GM21447 (cell line): ENCODE measurements around the gene TMEM178B.

Experiments used
- ATAC-seq: cut with Tn5 transposase; IDR thresholded peaks from one replicate; pipeline ENCODE4 v1.9.1; 2021; ENCODE audit not compliant: unreplicated experiment

TMEM178B gene

DNA sequence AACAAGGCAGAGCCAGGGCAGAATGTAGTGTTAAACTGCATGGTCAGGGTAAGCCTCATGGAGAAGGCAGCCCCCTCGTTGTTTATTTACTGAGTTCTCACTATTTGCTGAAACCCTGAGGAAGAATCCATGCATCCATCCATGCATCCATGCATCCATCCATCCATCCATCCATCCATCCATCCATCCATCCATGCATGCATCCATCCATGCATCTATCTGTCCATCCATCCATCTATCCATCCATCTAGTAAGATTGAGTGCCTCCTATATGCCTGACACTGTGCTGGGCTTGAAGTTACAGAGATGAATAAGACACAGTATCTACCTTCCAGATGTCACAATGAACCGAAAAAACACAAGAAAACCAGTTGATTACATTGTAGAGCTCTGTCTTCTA, 275.9 kb downstream of the TMEM178B start:
- no peak for ATAC-seq

DNA sequence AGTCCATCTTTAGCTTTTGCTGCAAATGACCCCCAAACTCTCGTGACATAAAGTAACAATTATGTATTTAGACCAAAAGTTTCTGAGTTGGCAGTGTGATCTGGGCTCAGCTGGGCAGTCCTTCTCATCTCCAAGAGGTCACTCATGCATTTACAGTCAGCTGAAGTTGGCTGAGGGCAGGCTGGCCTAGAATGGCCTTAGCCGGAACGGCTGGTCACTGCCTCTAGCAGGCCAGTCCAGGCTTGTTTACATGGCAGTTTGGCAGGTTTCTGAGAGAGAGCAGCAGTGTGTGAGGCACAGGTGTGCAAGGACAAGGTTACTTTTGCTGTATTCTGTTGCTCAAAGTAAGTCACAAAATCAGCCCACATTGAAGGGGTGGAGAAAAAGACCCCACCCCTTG, 277.3 kb downstream of the TMEM178B start:
- no peak for ATAC-seq

DNA sequence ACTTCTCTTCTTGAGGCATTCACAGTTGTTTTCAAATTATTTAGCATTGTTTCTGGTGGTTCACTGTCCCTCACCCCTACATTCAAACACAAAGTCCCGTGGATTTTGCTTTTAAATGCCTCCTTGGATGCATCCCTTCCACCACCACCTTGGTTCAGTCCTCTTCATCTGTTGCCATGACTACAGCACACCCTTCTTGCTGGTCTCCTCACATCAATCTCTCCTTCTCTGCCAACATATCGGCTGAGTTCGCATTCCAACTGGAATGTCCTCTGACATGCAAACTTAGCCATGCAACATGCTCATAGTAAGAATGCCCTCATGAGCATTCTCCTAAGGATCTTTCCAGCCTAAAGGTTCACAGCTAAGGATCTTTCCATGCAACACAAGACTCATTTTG, 279.1 kb downstream of the TMEM178B start:
- no peak for ATAC-seq

DNA sequence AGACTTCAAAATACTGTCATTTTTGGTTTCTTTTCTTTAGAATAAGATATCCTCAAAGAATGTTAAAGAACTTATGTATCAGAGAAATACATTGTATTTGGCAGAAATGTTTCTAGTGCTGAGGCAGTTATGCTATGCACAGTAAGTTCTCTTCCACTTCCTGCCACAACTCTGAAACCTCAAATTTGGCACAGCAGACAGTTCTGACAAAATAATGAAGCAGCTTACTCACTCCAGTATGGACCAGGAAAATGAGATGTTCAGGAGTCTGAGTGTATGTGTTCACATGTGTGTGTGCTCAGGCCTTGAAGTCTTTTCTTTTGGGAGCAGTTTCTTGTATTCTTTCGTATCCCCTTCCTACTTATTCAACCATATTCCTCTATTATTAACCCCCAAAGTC, 280.4 kb downstream of the TMEM178B start:
- ATAC-seq = no peak

DNA sequence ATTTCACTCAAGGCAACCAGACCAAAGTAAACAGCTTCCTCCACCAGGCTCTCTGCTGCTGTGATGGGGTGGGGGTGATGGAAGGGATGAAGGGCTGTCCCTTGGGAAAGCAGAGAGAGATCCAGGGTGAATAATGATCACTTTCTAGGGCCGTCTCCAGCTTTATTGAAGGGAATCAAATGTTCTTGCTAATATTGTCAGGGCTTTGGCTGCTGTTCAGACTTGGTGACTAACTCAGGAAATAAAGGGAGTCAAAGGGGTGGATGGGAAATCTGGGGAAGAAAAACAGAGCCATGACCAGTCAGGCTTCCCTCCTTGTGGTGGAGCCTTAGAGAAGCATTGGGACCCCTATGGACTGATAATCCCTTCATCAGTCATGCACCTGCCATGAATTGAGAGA, 281.2 kb downstream of the TMEM178B start:
- ATAC-seq = no peak

DNA sequence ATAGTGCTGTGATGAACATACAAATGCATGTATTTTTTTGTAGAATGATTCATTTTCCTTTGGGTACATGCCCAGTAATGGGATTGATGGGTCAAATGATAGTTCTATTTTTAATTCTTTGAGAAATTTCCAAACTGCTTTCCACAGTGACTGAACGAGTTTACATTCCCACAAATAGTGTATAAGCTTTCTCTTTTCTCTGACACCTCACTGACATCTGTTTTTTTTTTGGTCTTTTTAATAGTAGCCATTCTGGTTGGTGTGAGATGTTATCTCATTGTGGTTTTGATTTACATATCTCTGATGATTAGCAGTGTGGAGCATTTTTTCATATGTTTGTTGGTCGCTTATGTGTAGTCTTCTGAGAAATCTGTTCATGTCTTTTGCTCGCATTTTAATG, 282.3 kb downstream of the TMEM178B start:
- ATAC-seq = no peak

DNA sequence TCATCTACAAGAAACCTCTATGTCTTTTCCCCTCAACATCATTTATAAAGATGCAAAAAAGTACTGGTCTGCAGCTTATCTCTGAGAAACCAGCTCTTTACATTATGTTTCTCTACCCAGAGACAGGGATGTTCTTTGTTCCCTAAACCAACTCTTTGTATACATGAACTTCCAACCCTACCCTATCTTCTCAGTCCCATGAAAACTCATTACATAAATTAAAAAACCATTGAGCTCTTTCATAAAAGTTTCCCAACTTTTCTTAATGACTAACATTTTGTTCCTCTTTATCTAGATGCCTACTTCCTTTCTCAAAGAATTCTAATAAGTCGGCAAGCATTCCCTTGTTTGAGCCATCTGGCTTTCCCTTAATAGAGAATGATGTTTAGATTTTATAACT, 284.5 kb downstream of the TMEM178B start:
- no peak for ATAC-seq

DNA sequence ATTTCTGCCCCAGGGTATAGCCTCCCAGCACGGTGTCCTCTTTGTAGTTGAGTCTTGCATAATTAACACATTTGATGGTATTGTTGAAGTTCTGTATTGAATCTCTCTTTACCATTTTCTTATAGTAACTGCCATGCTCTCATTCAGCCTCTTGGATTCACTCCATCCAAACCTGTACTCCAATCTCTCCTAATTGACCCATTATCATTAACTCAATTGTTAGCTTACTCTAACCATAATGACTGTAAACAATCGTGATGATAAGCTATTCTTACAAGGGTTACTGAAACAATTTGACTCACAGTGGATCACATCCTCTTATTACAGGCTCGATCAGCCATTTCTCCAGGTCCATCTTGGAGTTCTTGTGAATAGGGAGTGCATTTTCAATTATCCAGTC, 285.4 kb downstream of the TMEM178B start:
- no peak for ATAC-seq

DNA sequence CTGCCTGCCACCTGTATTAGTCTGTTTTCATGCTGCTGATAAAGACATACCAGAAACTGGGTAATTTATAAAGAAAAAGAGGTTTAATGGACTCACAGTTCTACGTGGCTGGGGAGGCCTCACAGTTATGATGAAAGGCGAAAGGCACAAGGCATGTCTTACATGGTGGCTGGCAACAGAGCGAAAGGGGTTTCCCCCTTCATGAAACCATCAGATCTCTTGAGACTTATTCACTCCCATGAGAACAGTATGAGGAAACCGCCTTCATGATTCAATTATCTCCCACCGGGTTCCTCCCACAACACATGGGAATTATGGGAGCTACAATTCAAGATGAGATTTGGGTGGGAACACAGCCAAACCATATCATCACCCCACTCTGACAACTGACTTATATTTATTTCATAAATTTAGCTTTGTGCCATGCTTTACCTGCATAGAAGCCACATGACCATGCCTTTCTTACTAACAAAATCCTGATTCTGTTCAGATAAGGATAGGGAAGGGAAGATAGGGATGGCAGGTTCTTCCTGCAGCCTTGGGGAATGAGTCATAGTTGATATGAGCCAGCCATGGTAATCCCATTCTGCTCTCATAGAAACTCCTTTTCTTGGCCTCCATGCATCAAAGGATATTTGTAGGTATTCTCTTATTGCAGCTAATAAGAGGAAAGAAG, 286.0 kb downstream of the TMEM178B start:
- ATAC-seq = no peak

DNA sequence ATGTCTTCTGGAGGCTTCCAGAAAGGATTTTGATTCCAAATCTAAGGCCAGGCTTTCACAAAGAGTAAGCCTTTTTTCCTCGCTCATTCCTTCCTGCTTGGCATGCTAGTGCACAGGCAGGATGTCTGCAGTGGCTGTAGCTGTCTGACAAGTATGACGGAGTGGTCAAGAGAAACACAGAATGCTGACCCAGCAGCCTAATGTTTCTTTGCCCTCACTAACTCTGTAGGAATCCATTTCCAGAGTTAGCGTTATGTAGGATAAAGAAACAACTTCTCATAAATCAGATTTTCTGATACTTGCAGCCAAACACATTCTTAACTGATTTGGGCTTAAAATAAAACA, 286.5 kb downstream of the TMEM178B start:
- ATAC-seq = no peak

DNA sequence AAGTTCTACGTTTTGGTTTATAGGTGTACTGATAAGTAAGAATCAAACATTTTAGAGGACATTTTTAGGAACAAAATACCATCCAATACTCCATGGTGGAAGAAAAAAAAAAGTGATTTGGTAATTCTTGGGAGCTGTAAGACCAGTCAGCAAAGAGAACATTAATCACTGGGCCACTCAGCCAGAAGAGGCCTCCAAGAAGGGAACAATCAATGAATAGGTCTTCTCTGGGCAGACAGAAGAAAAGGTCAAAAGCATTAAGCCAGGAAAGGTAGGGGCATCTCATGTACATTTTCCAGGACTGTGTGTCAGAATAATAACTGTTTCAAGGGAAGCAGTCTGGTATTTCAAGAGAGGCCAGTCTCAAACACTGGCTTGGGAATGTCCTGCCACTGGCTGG, 286.9 kb downstream of the TMEM178B start:
- ATAC-seq = no peak

DNA sequence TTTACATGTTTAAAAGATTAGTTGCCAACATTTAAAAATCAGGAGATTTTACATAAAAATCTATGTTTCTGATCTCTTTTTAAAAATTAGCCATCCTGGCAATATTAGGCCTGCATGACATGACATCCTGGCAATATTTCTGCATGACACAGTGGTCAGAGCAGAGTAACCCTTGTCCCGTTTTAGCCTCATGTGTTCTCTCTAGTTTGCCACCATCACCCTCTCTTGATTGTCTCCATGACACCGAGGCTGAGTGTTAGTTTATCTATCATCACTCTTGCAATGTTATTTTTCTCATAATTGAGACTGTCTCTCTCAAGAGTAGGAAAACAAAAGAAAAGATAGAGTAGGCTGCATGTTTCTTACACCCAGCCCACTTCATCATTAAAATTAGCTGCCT, 287.6 kb downstream of the TMEM178B start:
- ATAC-seq = no peak

DNA sequence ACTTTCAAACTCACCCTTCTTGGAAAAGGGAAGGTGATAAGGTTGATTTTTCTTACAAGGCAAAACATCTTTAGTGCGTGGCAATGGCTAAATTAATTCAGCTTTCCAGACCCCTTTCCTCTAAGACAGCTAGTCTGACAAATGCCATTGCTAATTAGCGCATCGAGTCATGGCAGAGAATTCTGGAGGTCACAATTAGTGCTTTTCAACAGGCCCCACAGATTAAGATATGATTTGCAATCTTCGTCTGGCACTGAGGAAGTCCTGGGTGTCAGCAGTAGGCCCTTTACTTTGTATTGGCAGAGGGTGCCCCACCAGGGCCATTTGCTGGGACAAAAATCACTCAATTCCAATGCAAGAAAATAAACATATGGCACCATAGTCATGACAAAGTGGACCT, 288.1 kb downstream of the TMEM178B start:
- no peak for ATAC-seq

DNA sequence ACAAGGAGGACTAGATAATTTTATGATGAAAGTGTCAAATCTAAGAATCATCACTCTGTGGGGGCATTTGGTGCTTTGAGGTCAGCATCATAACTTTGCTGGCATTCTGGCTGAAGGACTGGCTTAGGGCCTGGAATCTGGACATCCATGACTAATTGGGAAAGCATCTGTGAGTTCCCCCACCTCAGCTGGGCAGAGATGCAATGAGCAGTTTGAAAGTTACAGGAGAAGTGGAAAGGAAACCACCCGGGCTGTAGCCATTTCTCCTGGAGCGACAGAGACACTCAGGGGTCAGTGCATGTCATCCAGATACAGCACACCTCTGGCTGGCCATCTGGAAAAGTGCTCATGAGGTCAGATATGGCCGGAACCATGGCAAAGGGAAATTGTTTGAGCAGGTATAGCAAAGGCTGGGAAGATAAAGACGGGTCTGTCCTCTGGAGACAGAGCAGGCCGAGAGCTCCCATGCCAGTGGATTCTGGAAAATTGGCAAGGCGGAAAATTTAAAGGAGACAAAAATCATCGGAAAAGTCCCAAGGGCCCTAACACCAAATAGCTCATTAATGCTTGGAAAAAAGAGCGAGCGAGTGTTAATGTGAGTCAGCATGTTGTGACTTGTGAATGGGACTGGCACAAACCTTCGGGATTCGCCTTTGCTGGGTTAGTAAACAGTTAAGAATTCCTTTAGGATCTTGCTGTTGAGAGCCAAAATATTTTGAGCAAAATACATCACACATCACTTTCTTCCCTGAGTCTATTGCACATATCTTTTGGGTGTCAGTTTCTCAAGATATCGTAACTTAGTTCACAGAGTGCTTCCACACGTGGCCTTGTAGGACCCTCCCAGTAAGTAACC, 288.9 kb downstream of the TMEM178B start:
- no peak for ATAC-seq

DNA sequence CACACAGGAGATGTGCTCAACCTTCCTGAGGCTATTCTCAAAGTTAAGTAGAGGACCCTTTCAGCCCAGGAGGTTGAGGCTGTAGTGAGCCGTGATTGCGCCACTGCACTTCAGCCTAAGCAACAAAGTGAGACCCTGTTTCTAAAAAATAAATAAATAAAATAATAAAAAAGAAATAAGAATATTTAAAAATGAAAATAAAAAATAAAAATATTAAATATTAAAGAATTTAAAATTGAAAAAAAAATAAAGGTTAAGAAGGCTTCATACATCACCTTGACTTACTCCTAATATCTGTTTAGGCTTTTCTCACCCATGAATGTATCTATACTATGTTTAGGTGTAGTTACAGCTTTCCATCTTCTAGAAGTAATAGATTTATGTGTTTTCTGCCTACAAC, 289.9 kb downstream of the TMEM178B start:
- no peak for ATAC-seq

DNA sequence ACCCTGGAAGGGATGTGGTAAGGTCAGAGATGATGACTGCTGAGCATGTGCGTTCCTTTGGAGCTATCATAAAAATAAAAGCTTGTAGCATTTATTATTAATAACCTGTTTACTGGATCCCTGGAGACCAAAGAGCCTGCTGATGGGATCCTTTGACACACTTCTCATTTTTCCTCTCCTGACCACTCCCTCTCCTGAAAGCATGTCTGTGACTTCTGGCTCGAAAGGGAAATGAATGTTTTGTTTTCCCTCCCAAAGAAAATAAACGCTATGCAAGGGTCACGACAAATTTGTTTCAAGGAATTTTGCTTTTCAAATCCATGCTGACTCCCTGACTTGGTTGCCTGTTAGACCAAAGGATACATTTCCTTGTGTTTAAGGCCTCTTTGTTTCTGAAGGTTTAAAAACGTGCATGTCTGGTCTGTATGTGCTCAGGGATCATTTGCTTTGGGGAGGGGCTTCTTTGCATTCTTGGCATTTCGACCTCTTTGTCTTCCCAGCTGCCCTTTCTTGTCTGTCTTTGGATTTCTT, 292.3 kb downstream of the TMEM178B start:
- ATAC-seq = no peak

DNA sequence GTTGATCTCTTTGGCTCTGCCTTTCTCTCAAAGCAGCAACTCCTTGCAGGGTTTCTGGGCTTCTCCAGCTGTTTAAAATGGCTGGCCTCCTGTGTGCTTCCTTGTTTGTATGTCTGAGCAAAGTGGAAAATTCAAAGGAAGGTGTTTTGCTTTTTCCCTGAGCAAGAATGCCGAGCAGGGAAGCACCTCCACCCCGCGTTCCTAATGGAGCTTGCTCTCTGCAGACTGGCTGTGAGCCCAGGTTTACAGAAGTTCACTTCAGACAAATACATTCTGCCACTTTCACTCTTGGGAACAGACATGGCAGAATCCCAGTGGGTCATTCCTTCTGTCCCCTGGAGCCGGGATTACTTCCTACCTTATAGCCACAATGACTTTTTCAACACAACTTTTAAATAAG, 295.6 kb downstream of the TMEM178B start:
- no peak for ATAC-seq

DNA sequence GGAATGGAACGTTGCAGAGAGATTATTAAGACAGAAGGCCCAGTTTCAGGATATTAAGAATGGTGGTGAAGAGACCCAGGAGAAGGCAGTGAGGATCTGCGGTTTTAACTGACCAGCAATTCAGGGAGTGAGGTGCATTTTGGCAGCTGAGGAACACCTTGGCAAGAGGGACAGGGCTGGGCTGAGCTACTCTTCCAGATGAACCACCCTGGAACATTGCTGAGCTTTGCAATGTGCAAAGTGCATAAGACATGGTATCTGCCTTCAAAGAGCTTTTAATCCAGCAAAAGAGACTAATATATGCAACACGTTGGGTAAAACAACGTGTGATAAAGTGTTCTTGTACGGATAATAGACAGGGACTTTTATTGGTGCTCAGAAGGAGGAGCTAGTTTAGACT, 296.3 kb downstream of the TMEM178B start:
- no peak for ATAC-seq

DNA sequence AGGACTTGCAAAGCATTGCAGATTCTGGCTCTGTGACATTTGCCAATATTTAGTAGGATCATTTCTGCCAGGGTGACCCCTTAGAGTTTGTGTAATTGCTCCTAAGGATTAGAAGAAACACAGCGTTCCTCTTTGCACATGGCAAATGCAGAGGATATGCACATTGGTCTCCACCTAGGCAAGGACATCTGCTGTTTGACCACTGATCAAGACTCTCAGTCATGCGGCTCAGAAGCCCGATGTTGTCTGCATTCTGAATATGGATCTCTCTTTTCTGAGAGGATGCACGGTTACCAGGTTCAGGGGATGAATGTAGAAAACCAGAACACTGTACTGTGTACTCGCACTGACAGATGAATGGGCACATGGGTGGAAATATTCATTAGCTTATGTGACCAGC, 296.8 kb downstream of the TMEM178B start:
- ATAC-seq = no peak

DNA sequence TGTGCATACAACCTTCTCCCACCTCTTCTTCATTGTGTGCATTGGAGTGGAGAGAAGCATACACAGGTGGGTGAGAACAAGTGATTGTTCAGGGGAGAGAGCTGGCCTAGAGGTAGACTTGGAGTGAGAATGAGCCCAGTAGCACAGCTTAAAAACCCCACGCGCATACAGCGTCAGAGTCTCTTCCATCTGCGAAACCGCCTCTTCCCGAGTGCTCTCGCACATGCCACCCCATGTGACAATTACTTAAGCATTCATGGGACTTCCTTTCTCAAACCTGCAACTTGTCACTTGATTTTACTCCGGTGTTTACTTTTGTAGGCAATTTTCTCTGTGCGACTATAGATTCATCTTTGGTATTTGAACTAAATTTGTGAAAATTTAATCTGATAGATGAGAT, 300.6 kb downstream of the TMEM178B start:
- ATAC-seq = no peak

DNA sequence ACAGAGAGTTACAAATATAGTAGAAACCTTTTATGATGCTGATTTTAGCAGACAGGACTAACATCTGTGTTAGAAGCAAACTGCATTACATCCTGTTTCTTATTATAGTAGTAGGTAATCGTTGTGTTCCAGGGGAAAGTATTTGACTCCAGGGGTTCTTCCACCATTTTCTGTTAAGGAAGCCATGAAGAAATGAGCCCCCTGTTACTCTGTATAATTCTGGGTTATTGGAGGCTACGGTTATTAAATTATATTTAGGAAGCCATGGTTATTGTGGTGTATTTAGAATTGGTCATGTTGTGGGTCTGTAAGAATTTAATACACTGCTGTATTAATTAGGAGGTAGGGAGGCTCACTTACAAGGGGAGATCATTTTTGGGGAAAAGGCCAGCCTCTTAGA, 301.6 kb downstream of the TMEM178B start:
- no peak for ATAC-seq

DNA sequence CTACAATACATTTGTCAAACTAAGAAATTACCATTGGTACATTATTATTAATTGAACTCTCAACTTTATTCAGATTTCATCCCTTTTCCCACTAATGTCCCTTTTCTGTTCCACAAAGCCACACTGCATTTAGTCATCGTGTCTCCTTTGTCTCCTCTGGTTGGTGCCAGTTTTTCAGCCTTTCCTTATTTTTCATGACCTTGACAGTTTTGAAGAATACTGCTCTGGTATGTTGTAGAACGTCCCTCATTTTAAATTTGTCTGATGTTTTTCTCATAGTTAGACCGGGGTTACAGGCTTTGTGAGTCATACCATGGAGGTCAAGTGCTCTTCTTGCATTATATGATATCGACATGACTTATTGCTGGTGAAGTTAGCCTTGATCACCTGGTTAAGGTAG, 304.0 kb downstream of the TMEM178B start:
- no peak for ATAC-seq

DNA sequence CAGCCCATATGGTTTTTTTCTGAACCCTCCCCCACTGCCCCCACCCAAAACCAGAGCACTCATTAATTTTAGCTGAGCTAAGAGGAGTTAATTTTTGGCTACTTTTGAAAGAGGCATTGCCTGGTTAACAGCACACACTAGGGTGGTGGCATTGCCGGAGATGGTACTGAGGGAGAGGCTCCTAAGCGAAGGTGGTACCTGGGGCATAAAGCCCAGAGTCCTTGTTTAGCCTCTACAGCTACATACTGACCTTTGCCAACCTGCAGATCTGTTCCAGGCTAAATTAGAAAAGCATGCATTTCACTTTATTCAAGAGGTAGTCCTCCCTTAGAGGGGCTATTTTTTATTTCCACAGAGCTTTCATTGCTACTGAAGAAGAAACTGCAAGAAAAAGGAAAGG, 304.5 kb downstream of the TMEM178B start:
- ATAC-seq = no peak
